Gastroesophageal sphincter (tissue), 3 donors: ENCODE measurements around the gene FAM240B.

Experiments used
- CTCF ChIP-seq, 4 experiments: fragments of 200-600 bp in 2 of 4; fragments of 450-650 bp in 2 of 4; sonication (generic) in 1 of 4; IDR thresholded peaks; one replicate each; pipeline ENCODE4 v1.5.1; 2017 to 2019; ENCODE audit warnings: antibody characterized with exemption in 4 of 4, mild to moderate bottlenecking in 2 of 4, moderate library complexity in 2 of 4
- POLR2A ChIP-seq, 2 donors: fragments of 450-650 bp; IDR thresholded peaks; one replicate each; pipeline ENCODE4 v1.6.1; 2017; ENCODE audit warnings: antibody characterized with exemption in 2 of 2, mild to moderate bottlenecking in 2 of 2, moderate library complexity in 1 of 2

- TF ChIP-seq CTCF (IDR thresholded peaks at IDR 0.05), result no peak
- TF ChIP-seq POLR2A (IDR thresholded peaks at IDR 0.05), result no peak
These were observed 6.5 kb downstream of the FAM240B start for GRCh38 chr9:38713426-38713825.
